HG03378 (cell line): Measurements from ENCODE around the gene B4GALT1.
"Not testable (repeated sequence)": the region's sequence is repeated elsewhere in the genome, so short reads cannot be mapped to it uniquely, and the experiment has no call there.

ENCODE experiments used
- ATAC-seq: cut with Tn5 transposase; IDR thresholded peaks from one replicate; pipeline ENCODE4 v1.9.1; 2021; ENCODE audit warnings: mild to moderate bottlenecking, moderate library complexity; ENCODE audit not compliant: unreplicated experiment

The B4GALT1 gene

DNA sequence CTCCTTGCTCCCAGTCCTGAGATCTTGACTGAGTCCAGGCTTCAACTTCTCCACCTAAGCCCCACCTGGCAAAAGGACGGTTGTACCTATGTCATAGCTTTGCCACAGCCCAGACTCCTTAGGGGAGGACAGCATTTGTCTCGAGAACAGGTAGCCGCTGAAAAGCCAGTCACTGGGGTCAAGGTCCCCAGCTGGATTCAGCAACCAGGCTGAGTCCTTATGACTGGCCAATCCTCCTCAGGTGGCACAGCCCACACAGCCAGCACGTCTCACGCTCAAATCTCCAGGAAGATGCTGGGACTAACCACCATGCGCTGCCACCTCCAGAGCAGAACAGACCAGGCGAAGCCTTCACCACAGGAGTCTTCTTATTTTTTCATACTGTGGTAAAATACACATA lies 62.7 kb downstream of the B4GALT1 start:
- ATAC-seq: no peak

DNA sequence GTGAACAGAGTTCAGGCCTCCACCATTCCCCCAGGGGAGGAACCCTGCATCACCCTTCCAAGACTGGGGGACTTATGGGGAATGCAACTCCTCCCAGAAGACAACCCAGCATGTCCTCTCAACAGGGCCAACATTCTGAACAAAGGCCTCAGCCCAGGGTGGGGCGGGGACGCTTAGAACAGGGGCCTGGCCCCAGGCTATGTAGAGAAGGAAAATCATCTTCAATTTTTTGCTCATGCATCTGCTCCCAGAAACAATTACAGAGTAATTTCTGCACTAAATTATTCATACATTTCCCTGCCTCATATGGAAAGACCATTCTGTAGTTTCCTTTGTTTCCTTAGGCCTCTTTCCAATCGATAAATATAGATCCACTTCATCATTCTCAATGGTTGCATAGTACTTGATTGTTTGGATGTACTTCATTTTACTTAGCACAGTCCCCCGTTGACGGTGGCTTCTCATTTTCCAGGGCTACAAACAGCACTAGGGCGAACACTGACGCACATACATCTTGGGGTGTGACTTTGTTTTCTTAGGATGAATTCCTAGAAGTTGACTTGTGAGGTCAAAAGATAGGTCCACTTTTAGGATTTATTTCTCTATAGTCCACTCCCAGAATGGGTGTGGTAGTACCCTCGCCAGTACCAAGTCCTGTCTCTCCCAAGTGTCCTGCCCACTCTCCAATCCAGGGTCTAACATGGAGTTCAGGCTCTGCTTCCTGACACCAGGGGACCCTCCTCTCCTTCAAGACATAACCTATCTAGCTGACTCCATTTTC lies 63.4 kb downstream of the B4GALT1 start:
- no peak for ATAC-seq

GRCh38 chr9:33102551-33103210 lies 64.5 kb downstream of the B4GALT1 start:
- ATAC-seq: no peak

GRCh38 chr9:33101104-33101951 lies 65.8 kb downstream of the B4GALT1 start:
- ATAC-seq: no peak

GRCh38 chr9:33099754-33100153 lies 67.4 kb downstream of the B4GALT1 start:
- ATAC-seq: no peak

DNA sequence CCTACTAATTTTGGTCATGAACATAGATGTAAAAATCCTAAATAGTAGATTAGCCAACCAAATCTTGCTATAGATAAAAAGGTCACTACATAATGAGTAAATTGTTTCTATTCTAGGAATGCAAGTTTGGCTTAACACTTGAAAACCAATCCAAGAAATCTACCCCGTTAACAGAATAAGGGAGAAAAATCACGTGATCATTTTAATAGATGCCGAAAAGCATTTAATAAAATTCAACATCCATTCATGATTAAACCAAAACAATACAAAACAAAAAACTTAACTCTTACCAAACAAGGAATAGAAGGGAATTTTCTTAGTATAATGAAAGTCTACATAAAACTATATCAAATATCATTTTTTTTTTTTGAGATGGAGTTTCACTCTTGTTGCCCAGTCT lies 69.9 kb downstream of the B4GALT1 start:
- ATAC-seq: no peak

DNA sequence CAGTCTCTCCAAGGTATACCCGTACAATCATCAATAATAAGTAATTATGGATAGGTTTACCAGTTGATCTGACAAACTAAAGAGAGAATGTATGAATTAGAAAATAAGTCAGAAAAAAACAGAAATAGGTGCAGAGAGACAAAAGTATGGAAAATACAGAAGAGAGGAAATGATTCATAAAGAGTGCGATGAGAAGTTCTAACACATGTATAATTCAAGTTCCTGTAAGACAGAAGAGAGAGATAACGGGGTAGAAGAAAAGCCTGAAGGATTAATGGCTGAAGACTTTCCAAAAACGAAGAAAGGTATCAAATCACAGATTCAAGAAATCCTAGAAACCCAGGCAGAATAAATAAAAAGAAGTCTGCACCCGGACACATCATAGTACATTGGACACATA lies 74.5 kb downstream of the B4GALT1 start:
- no peak for ATAC-seq

GRCh38 chr9:33085672-33086071 lies 81.5 kb downstream of the B4GALT1 start:
- not testable (repeated sequence) for ATAC-seq

DNA sequence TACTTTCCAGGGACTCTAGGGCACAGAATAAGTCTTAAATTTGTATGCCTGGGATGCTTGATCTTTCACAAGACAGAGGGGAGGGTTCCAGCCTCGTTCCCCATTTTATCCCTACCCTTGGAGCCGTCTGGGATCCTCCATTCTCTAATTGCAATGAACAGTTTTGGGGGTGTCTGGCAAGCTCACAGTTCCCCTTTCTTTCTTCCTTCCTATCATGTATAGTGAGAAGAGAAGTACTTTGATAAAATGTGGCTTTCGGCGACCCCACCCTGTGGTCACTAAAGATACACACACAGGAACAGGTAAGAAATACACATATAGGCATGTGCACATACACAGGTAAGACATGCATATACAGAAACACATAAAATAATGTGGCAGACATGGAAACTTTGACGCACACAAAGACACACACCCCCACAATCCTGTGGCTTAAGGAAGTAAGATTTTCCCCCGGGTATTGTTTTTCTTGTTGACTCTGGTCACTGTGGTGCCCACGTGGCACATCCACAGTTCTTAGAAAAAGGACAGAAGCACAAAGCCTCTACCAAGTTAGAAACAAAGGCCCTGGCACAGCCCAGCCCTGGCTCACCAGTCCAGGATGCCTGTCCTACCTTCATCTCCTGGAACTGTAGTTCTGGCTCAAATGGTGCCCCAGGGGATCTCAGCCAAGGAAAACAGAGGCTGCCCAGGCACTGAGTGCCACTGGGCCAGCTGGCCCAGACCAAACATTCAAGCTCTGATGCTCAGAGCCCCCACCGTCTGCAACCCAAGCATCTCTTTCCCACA lies 84.4 kb downstream of the B4GALT1 start:
- ATAC-seq: no peak

DNA sequence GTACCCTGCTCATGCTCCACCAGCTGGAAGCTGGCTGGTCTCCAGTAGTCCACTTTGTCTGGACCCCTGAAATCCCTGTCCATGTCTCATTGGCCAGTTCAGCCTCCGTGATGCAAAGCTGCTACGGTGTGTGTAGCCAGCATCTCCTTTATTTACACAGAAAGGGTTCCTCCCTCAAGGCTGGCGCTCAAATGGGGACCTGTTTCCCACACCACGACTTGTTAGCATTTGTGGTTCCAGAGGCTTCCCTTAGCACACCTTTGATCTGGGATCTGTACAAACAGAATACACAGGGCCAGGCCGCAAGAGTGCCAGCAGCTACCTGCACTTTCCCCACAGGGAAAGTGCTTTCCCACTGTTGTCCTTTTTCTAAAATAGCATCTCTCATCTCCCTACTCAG lies 85.0 kb downstream of the B4GALT1 start:
- no peak for ATAC-seq

DNA sequence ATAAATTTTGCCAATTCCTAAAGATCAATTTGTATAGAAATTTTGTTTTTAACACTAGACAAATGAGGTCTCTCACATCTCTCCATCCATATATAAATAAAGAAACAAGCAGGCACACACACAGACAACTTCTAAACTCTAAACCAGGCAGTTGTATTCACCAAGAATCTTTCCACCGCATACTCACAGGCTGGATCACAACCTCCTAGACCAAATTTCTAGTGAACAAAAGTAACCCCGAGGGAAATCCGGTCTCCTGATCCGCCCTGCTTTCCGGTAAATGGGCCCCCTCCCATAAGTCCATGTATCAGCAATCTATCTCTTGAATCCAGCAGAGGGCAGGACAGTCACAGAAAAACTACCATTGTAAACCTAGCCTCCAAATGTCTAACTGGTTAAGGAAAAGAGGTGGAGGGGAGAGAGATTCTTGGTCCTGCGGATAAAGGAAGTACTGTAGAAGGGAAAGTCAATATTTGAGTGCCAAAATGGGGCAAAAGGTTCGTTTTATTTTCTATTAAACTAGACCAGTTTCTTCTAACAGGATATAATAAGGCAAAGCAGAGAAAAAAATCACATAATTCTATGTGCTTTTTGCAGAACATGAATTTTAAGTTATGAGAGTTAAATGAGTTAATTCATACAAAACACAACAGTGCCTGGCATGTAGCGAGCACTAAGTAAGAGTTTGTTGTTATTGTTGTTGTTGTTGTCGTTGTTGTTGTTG lies 85.8 kb downstream of the B4GALT1 start:
- ATAC-seq: peak; percentile 43

DNA sequence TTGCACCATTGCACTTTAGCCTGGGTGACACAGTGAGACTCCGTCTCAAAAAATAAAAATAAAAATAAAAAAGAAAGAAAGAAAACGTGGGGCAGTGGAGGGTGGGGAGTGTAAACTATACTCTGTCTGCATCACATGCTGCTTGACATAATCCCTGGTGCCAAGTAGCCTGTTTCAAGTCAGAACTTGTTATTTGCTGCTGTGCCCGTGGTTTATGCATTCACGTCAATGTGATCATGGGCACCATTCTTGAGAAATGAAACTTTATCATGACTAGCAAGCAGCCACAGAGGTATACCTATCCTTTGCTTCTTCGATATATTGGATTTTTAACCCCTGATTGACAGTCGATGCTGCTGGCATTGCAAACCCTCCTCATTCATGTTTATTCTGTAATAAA lies 86.6 kb downstream of the B4GALT1 start:
- no peak for ATAC-seq

GRCh38 chr9:33076046-33077004 lies 90.8 kb downstream of the B4GALT1 start, which contains the start of gene SMU1:
TSS of gene SMU1 (minus strand) at chr9:33076674. CDS start at chr9:33076608, 66 bp downstream.
- ATAC-seq: peak; percentile 97

DNA sequence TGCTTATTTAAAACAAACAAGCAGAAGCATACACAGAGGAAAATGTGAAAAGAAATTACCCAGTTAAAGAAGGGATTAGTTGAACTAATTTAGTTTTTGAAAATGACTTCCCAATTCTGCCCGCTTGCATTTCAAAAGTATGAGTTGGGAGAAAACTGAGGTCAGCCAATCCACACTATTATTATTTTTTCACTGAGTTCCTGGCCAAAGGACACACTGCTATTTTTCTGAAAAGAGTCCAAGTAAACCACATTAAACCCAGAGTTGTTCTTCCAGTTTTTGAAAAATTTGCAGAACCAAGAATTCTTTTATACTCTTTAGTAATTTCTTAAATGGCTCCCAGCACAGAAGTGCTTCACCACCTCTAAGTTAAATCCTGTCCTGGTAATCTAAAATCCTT lies 98.1 kb downstream of the B4GALT1 start:
- no peak for ATAC-seq

- peak; percentile 71 for ATAC-seq
These were observed 101.7 kb downstream of the B4GALT1 start for GRCh38 chr9:33065157-33066076.
